Fibroblast of mammary gland (primary cell): ENCODE data around the gene DOCK1.

Experiments
- DNase-seq: peaks from one replicate; pipeline ENCODE4 v3.0.0-alpha.2; 2010; ENCODE audit warnings: low read depth
- H3K4me3 ChIP-seq: 2 replicates; pipeline ENCODE4 v1.5.1; 2011; ENCODE audit warnings: low read depth, mild to moderate bottlenecking, low read length, moderate library complexity; ENCODE audit not compliant: control insufficient read depth
- TF ChIP-seq, protein P1 (sequence below): conservative IDR thresholded peaks from 2 replicates; pipeline ENCODE4 v1.5.1; 2011; ENCODE audit warnings: low read depth, low read length, inconsistent platforms; ENCODE audit not compliant: control insufficient read depth, insufficient read depth

DOCK1 gene

DNA sequence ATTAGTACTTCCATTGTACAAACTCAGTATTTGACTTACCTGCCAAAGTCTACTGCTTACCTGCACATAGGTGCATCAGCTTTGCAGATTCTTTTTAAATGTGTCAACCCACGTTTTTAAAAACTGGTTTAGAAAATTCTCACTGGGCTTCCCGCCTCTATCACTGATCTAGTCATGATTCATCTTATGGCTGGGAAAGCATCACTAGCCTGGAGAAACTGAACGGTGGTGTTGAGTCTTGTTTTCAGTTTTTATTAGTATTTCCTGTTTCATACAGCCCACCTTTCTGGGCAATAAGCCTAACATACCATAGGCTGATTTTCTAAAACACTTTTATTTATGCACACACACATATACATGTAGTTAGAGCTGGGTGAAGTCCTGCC is 19.7 kb downstream of the DOCK1 start:
- DNase-seq: peak; percentile 41
- TF ChIP-seq, protein P1, sequence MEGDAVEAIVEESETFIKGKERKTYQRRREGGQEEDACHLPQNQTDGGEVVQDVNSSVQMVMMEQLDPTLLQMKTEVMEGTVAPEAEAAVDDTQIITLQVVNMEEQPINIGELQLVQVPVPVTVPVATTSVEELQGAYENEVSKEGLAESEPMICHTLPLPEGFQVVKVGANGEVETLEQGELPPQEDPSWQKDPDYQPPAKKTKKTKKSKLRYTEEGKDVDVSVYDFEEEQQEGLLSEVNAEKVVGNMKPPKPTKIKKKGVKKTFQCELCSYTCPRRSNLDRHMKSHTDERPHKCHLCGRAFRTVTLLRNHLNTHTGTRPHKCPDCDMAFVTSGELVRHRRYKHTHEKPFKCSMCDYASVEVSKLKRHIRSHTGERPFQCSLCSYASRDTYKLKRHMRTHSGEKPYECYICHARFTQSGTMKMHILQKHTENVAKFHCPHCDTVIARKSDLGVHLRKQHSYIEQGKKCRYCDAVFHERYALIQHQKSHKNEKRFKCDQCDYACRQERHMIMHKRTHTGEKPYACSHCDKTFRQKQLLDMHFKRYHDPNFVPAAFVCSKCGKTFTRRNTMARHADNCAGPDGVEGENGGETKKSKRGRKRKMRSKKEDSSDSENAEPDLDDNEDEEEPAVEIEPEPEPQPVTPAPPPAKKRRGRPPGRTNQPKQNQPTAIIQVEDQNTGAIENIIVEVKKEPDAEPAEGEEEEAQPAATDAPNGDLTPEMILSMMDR: no peak
- no peak overlapping the region for H3K4me3 ChIP-seq

DNA sequence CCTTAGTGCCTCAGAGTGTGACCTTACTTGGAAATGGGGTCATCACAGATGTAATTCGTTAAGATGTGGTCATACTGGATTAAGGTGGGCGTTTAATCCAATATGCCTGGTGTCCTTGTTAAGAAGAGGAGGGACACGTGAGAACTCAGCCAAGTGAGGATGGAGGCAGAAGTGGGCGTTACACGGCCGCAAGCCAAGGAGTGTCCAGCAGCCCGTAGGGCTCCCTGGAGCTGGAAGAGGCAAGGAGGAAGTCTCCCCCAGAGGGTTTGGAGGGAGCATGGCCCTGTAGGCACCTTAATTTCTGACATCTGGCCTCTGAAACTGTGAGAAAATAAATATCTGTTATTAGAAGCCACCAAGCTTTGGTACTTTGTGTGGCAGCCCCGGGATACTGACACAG is 21.3 kb downstream of the DOCK1 start:
- H3K4me3 ChIP-seq: no peak overlapping the region
- no peak for DNase-seq
- TF ChIP-seq, protein P1: no peak

DNA sequence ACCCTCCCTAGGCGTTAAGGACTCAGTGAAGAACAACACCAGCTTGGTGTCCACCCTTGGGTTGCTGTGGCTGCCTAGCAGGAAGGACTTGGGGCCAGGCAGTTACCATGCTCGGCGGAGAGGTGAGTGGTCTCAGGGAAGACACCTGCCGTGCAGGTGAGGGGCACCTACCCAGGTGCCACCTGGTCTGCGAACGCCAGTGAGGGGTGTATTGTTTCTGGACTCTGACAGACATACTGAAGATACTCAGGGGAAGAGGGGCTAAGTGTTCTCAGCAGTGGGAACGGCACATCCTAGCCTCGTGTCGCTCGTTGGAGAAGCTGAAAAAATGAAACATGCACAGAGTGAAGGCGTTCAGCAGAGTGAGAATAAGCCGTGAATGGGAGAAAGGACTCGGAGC is 22.6 kb downstream of the DOCK1 start:
- DNase-seq: no peak
- no peak overlapping the region for H3K4me3 ChIP-seq
- TF ChIP-seq, protein P1: no peak

- no peak overlapping the region for H3K4me3 ChIP-seq
- TF ChIP-seq, protein P1: no peak
- DNase-seq: no peak
Observed at GRCh38 chr10:126928274-126928673, 23.0 kb downstream of the DOCK1 start.

- TF ChIP-seq, protein P1: no peak
- H3K4me3 ChIP-seq: no peak overlapping the region
- no peak for DNase-seq
Observed at GRCh38 chr10:126929391-126929790, 24.2 kb downstream of the DOCK1 start.

DNA sequence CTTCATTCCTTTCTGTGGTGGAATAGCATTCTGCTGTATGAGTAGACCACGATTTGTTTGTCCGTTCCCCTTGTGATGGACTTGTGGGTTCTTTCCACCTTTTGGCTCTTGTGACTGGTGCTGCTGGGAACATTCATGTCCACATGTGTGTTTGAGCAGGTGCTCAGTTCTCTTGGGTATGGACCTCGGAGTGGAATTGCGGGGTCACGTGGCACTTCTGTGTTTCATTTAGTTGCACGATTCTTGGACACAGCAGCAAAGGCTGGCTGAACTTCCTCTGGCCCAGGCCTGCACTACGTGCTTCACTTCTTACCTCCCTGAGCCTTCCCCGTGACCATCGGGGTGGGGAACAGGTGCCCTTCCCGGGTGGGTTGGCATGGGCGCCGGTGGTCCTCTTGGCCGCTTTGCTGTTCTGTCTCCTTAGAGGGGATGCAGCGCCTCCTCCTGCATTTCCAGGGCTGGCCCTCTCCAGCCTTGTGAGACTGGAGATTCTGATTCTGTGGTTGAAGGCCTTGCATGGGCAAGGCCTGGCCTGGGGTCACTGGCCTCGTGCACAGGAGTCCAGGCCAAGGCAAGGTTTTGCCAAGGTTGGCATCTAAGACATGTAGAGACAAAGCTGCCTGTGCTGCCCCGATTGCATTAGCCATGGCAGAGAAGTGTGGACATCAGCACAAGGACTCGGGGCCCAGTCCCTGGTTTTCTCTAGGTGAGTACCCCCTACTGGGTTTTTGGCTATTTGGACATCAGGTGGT is 25.1 kb downstream of the DOCK1 start:
- H3K4me3 ChIP-seq: no peak overlapping the region
- no peak for DNase-seq
- TF ChIP-seq, protein P1: no peak

DNA sequence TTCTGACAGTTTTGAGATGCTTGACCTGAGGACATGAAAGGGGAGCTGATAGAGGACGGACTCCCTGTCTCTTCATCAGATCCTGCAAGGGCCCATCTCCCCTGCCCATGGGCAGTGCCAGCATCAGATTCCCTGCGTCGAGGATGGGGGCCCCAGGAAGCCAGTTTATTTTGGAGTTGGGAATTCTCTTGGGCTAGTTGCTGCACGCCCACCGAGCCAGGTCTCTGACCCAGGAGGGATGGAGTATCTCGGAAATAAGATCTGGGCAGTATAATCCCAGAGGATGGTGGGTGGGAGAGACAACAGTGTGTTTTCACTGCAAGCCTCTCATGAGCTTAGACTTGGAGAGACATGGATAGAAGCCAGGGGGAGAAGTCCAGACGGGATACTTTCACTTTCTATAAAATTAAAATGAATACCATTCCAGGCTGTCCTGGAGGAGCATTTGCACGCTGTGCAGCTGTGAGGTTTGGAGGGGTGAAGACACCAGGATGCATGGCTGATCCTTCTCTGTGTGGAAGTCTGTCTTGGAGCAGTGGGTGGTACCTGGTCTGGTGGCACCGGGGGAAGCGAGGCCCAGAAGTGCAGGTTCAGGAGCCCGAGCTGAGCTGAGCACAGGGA is 25.8 kb downstream of the DOCK1 start:
- no peak overlapping the region for H3K4me3 ChIP-seq
- TF ChIP-seq, protein P1: no peak
- peak; percentile 64 for DNase-seq
